Measurements from ENCODE around the gene TSTD1. TPM values are rescaled to one million over a fixed set of nuclear protein-coding genes. Genes with fewer than 3 reads are reported as not detected.

TSTD1 gene
- total RNA-seq, 1 experiment from 2014 or later, result 20.1 TPM

DNA sequence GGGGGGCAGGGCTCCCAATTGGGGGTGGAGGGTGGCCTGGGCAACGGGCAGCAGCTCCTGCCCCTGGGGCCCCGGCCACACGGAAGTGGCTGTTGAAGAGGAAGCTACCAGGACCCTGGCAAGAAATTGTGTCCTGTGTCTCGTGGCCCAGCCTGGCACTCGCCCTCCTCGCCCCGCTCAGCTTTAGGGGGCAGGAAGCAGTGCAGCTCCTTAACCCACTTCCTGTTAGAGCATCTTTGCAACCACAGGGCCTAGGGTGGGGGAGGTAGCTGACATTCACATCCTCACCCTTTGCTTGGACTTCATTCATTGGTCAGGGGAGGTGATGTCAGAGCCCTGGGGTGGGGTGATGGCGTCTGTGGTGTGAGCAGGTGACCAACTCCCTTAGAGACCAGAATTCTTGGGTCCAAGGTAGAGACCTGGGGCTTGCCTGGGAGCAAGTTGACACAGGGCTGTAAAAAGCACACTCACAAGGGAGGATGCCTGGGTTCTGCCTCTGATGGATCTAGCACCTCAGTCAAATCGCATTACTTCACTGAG lies 31.0 kb upstream of the TSTD1 start, which contains the start of gene ARHGAP30:
Gene ARHGAP30, minus strand, starts transcription at position 161 of the 540 bp plus-strand sequence. CDS start 267 bp downstream, outside the sequence.
- intact Hi-C loops (cut with micrococcal nuclease; ENCODE audit: unreplicated experiment), result no loop called here
- TF ChIP-seq POLR2AphosphoS5 (IDR thresholded peaks at IDR 0.05; ENCODE audit: low read depth, low read length), result no peak
- TF ChIP-seq SIN3A (IDR thresholded peaks at IDR 0.05; ENCODE audit: borderline replicate concordance, insufficient read depth, low read depth, low read length), result no peak
- TF ChIP-seq, protein P1, sequence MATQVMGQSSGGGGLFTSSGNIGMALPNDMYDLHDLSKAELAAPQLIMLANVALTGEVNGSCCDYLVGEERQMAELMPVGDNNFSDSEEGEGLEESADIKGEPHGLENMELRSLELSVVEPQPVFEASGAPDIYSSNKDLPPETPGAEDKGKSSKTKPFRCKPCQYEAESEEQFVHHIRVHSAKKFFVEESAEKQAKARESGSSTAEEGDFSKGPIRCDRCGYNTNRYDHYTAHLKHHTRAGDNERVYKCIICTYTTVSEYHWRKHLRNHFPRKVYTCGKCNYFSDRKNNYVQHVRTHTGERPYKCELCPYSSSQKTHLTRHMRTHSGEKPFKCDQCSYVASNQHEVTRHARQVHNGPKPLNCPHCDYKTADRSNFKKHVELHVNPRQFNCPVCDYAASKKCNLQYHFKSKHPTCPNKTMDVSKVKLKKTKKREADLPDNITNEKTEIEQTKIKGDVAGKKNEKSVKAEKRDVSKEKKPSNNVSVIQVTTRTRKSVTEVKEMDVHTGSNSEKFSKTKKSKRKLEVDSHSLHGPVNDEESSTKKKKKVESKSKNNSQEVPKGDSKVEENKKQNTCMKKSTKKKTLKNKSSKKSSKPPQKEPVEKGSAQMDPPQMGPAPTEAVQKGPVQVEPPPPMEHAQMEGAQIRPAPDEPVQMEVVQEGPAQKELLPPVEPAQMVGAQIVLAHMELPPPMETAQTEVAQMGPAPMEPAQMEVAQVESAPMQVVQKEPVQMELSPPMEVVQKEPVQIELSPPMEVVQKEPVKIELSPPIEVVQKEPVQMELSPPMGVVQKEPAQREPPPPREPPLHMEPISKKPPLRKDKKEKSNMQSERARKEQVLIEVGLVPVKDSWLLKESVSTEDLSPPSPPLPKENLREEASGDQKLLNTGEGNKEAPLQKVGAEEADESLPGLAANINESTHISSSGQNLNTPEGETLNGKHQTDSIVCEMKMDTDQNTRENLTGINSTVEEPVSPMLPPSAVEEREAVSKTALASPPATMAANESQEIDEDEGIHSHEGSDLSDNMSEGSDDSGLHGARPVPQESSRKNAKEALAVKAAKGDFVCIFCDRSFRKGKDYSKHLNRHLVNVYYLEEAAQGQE (IDR thresholded peaks at IDR 0.05; ENCODE audit: insufficient read depth in 1 of 2, low read depth in 2 of 2, low read length in 1 of 2), result no peak
- TF ChIP-seq, protein P2, sequence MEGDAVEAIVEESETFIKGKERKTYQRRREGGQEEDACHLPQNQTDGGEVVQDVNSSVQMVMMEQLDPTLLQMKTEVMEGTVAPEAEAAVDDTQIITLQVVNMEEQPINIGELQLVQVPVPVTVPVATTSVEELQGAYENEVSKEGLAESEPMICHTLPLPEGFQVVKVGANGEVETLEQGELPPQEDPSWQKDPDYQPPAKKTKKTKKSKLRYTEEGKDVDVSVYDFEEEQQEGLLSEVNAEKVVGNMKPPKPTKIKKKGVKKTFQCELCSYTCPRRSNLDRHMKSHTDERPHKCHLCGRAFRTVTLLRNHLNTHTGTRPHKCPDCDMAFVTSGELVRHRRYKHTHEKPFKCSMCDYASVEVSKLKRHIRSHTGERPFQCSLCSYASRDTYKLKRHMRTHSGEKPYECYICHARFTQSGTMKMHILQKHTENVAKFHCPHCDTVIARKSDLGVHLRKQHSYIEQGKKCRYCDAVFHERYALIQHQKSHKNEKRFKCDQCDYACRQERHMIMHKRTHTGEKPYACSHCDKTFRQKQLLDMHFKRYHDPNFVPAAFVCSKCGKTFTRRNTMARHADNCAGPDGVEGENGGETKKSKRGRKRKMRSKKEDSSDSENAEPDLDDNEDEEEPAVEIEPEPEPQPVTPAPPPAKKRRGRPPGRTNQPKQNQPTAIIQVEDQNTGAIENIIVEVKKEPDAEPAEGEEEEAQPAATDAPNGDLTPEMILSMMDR (IDR thresholded peaks at IDR 0.05), result no peak
- TF ChIP-seq TCF7L2 (IDR thresholded peaks at IDR 0.05; ENCODE audit: low read depth, low read length), result no peak
- H3K36me3 ChIP-seq (ENCODE audit: control insufficient read depth, insufficient read depth, low read length), result no peaks in the 10 kb centered on the region
- H3K4me1 ChIP-seq (ENCODE audit: control insufficient read depth, insufficient read depth, low read length), result no peaks in the 10 kb centered on the region
- in situ Hi-C loops (cut with HindIII; ENCODE audit: low pct_unique_long_range_greater_than_20kb, low sequenced_read_pairs), result no loop called here
- no peaks in the 10 kb centered on the region for H3K9me3 ChIP-seq (ENCODE audit: control insufficient read depth, insufficient read depth, low read depth, low read length)
- CTCF ChIA-PET, result no interaction called here
- DNase-seq (ENCODE audit: low read depth, low spot score) (no peak), ATAC-seq (no peak)
- no peak within 1 kb of the TSS for H3K27ac ChIP-seq (ENCODE audit: low read length)
- POLR2A ChIA-PET, result no interaction called here
- no peaks in the 10 kb centered on the region for H3K27me3 ChIP-seq (ENCODE audit: control insufficient read depth, insufficient read depth, low read length)
- H3K4me3 ChIP-seq (ENCODE audit: low read depth in 2 of 2, low read length in 2 of 2), result no peak within 1 kb of the TSS
- no TSS peak for BruUV-seq (replicated peaks)

- Histone ChIP-seq H3K4me1 (ENCODE audit: control insufficient read depth, insufficient read depth, low read length) (no peaks in the 10 kb centered on the region), H3K27ac (ENCODE audit: low read length) (no peak overlapping the region), H3K9me3 (ENCODE audit: control insufficient read depth, insufficient read depth, low read depth, low read length) (no peaks in the 10 kb centered on the region), H3K36me3 (ENCODE audit: control insufficient read depth, insufficient read depth, low read length) (no peaks in the 10 kb centered on the region), H3K27me3 (ENCODE audit: control insufficient read depth, insufficient read depth, low read length) (no peaks in the 10 kb centered on the region), H3K4me3 (ENCODE audit: low read depth in 2 of 2, low read length in 2 of 2) (no peak overlapping the region)
- POLR2A ChIA-PET, result no interaction called here
- DNase-seq (ENCODE audit: low read depth, low spot score) (no peak), ATAC-seq (no peak)
- in situ Hi-C loops (cut with HindIII; ENCODE audit: low pct_unique_long_range_greater_than_20kb, low sequenced_read_pairs), result no loop called here
- no peak for TF ChIP-seq POLR2AphosphoS5 (IDR thresholded peaks at IDR 0.05; ENCODE audit: low read depth, low read length)
- TF ChIP-seq, protein P2 (IDR thresholded peaks at IDR 0.05), result no peak
- TF ChIP-seq, protein P1 (IDR thresholded peaks at IDR 0.05; ENCODE audit: insufficient read depth in 1 of 2, low read depth in 2 of 2, low read length in 1 of 2), result no peak
- TF ChIP-seq TCF7L2 (IDR thresholded peaks at IDR 0.05; ENCODE audit: low read depth, low read length), result no peak
- TF ChIP-seq SIN3A (IDR thresholded peaks at IDR 0.05; ENCODE audit: borderline replicate concordance, insufficient read depth, low read depth, low read length), result no peak
- BruUV-seq (replicated peaks), result no TSS peak
- CTCF ChIA-PET, result no interaction called here
- intact Hi-C loops (cut with micrococcal nuclease; ENCODE audit: unreplicated experiment), result no loop called here
Measured at GRCh38 chr1:161069241-161069640, 30.5 kb upstream of the TSTD1 start.
